Upper lobe of left lung (tissue), 6 donors: ENCODE measurements around the gene PPP1R9A. TPM values are rescaled to one million over a fixed set of nuclear protein-coding genes. Genes with fewer than 3 reads are reported as not detected.

ENCODE experiments used
- ATAC-seq, 2 donors: fragments of 200-7000 bp; cut with Tn5 transposase; one replicate each; pipeline ENCODE4 v1.9.1; 2022; ENCODE audit warnings: mild to moderate bottlenecking in 2 of 2, moderate library complexity in 2 of 2; ENCODE audit not compliant: low FRiP score in 2 of 2
- DNase-seq, 2 donors: peaks; one replicate each; pipeline ENCODE4 v3.0.0-alpha.2; 2019 to 2020
- H3K27ac ChIP-seq, 4 donors: fragments of 200-600 bp; sonication (generic); one replicate each; pipeline ENCODE4 v1.5.1; 2016 to 2019
- H3K27me3 ChIP-seq, 4 donors: fragments of 200-600 bp; sonication (generic); one replicate each; pipeline ENCODE4 v1.5.1; 2017 to 2019
- H3K36me3 ChIP-seq, 4 donors: fragments of 200-600 bp; sonication (generic); one replicate each; pipeline ENCODE4 v1.5.1; 2016 to 2019
- H3K4me1 ChIP-seq, 4 donors: fragments of 200-600 bp; sonication (generic); one replicate each; pipeline ENCODE4 v1.5.1; 2018 to 2019
- H3K4me3 ChIP-seq, 4 donors: fragments of 200-600 bp; sonication (generic); one replicate each; pipeline ENCODE4 v1.5.1; 2017 to 2019; ENCODE audit warnings: mild to moderate bottlenecking in 2 of 4, moderate library complexity in 1 of 4
- H3K9me3 ChIP-seq, 4 donors: fragments of 200-600 bp; sonication (generic); one replicate each; pipeline ENCODE4 v1.5.1; 2018 to 2019
- EP300 ChIP-seq, 4 donors: sonication (generic); formaldehyde crosslinking; IDR thresholded peaks; one replicate each; pipeline ENCODE4 v1.5.1; 2017; ENCODE audit warnings: antibody characterized with exemption in 4 of 4, control low read depth in 2 of 4
- POLR2A ChIP-seq, 4 donors: fragments of 450-650 bp; IDR thresholded peaks; one replicate each; pipeline ENCODE4 v1.5.1; 2016 to 2017; ENCODE audit warnings: antibody characterized with exemption in 4 of 4, mild to moderate bottlenecking in 2 of 4
- POLR2AphosphoS5 ChIP-seq, 2 donors: sonication (generic); formaldehyde crosslinking; IDR thresholded peaks; one replicate each; pipeline ENCODE4 v1.5.1; 2017; ENCODE audit warnings: antibody characterized with exemption in 2 of 2
- WGBS, 2 donors: methylation state at CpG; one replicate each; pipeline ENCODE4 v1.1.5; 2017 to 2018; 5-methylcytosine and 5-hydroxymethylcytosine counted together
- total RNA-seq, 6 donors: library from RNA; depleted of rRNA in 4 of 6; stranded (reverse); fragments of >200 nt in 4 of 6; gene quantifications; one replicate each; pipeline versions ENCODE4 v1.1.0 to v1.2.1, GENCODE V29; 2016 to 2021
- TF ChIP-seq, protein P1 (sequence below), 6 experiments: fragments of 450-650 bp in 4 of 6; fragments of 200-600 bp in 2 of 6; sonication (generic) in 2 of 6; IDR thresholded peaks; one replicate each; pipeline ENCODE4 v1.5.1; 2016 to 2019; ENCODE audit warnings: antibody characterized with exemption in 6 of 6
- donor health status: DM: no; HTN: no; CAD: no; lungs with moderate emphysema.
- donor health status: DM: no; HTN: yes; CAD: no; lungs with severe emphysema.

Gene PPP1R9A
- total RNA-seq, 6 donors from 2014 or later: 16.9 to 41.9 (median 26.2) TPM

DNA sequence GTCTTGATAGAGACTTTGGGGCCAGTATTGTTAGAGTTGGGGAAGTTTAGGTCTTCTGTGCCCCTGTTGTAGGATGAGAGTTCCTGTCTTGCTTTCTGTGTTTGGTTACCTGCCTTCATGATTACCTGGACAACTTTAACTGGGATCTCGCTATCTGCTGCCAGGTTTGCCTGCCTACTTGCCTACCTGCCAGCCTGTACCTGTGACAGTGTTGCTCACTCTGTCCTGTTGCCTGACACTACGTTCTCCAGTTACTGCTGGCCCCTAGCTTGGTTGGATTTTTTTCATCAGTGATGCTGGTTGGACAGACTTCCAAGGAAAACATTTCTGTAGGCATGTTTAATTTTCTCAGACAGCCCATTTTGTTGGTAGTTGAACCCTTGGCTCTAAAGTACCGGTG lies 48.4 kb downstream of the PPP1R9A start:
- no peaks in the 10 kb centered on the region for H3K9me3 ChIP-seq
- no peaks in the 10 kb centered on the region for H3K4me1 ChIP-seq
- no peak overlapping the region for H3K27ac ChIP-seq
- DNase-seq (no peak), ATAC-seq (no peak)
- H3K36me3 ChIP-seq: no peaks in the 10 kb centered on the region
- H3K4me3 ChIP-seq: no peak overlapping the region
- WGBS, 2 donors: 79 to 90% methylated on average over 3 of the region's 3 CpGs
- TF ChIP-seq EP300 (IDR thresholded peaks at IDR 0.05): no peak
- no peak for TF ChIP-seq POLR2AphosphoS5 (IDR thresholded peaks at IDR 0.05)
- TF ChIP-seq, protein P1, sequence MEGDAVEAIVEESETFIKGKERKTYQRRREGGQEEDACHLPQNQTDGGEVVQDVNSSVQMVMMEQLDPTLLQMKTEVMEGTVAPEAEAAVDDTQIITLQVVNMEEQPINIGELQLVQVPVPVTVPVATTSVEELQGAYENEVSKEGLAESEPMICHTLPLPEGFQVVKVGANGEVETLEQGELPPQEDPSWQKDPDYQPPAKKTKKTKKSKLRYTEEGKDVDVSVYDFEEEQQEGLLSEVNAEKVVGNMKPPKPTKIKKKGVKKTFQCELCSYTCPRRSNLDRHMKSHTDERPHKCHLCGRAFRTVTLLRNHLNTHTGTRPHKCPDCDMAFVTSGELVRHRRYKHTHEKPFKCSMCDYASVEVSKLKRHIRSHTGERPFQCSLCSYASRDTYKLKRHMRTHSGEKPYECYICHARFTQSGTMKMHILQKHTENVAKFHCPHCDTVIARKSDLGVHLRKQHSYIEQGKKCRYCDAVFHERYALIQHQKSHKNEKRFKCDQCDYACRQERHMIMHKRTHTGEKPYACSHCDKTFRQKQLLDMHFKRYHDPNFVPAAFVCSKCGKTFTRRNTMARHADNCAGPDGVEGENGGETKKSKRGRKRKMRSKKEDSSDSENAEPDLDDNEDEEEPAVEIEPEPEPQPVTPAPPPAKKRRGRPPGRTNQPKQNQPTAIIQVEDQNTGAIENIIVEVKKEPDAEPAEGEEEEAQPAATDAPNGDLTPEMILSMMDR (IDR thresholded peaks at IDR 0.05): no peak
- no peak for TF ChIP-seq POLR2A (IDR thresholded peaks at IDR 0.05)
- H3K27me3 ChIP-seq: no peaks in the 10 kb centered on the region

- H3K4me3 ChIP-seq: no peak overlapping the region
- DNase-seq: no peak
- H3K36me3 ChIP-seq: no peaks in the 10 kb centered on the region
- WGBS, 2 donors: 78 to 80% methylated on average over 1 of the region's 1 CpG
- no peak for TF ChIP-seq POLR2A (IDR thresholded peaks at IDR 0.05)
- TF ChIP-seq, protein P1 (IDR thresholded peaks at IDR 0.05): no peak
- no peak for TF ChIP-seq POLR2AphosphoS5 (IDR thresholded peaks at IDR 0.05)
- no peak for TF ChIP-seq EP300 (IDR thresholded peaks at IDR 0.05)
- no peaks in the 10 kb centered on the region for H3K9me3 ChIP-seq
- ATAC-seq: no peak
- H3K27ac ChIP-seq: no peak overlapping the region
- H3K27me3 ChIP-seq: no peaks in the 10 kb centered on the region
- no peaks in the 10 kb centered on the region for H3K4me1 ChIP-seq
These were observed 49.7 kb downstream of the PPP1R9A start for GRCh38 chr7:94957061-94957460.

DNA sequence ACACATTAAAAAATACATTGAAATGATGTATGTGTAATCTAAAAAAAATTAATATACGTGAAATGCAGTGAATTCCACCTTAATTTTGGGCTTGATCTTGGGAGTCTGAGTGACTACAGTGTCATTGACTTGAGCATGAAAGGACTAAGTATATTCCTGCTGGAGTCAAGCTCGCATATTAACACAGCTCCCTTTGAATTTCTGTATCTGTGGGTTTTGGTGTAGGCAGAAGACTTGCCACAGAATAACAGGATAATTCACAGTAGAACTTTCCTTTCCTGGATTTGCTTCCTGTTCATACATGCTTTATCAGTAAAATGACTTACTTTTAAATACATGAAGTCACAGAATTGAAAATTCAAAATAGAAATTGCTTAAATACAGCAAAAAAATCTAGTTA lies 55.3 kb downstream of the PPP1R9A start:
- H3K27me3 ChIP-seq: no peaks in the 10 kb centered on the region
- DNase-seq: no peak
- TF ChIP-seq POLR2A (IDR thresholded peaks at IDR 0.05) (no peak), EP300 (IDR thresholded peaks at IDR 0.05) (no peak), POLR2AphosphoS5 (IDR thresholded peaks at IDR 0.05) (no peak)
- TF ChIP-seq, protein P1 (IDR thresholded peaks at IDR 0.05): no peak
- H3K4me1 ChIP-seq: no peaks in the 10 kb centered on the region
- ATAC-seq: no peak
- no peaks in the 10 kb centered on the region for H3K9me3 ChIP-seq
- no peak overlapping the region for H3K4me3 ChIP-seq
- 86% methylated on average over 2 of the region's 2 CpGs for whole genome bisulfite sequencing, 2 donors
- no peaks in the 10 kb centered on the region for H3K36me3 ChIP-seq
- H3K27ac ChIP-seq: no peak overlapping the region

GRCh38 chr7:94969434-94970084 lies 62.2 kb downstream of the PPP1R9A start:
- 62 to 70% methylated on average over 4 to 7 of the region's 8 CpGs for WGBS, 2 donors
- Histone ChIP-seq H3K4me1 (peaks cover 0 to 20% (median 3%) of the 10 kb centered on the region in 4 donors), H3K27ac (no peak overlapping the region), H3K27me3 (no peaks in the 10 kb centered on the region), H3K4me3 (no peak overlapping the region), H3K9me3 (no peaks in the 10 kb centered on the region), H3K36me3 (no peaks in the 10 kb centered on the region)
- TF ChIP-seq EP300 (IDR thresholded peaks at IDR 0.05): no peak
- TF ChIP-seq, protein P1 (IDR thresholded peaks at IDR 0.05): no peak
- TF ChIP-seq POLR2A (IDR thresholded peaks at IDR 0.05): no peak
- TF ChIP-seq POLR2AphosphoS5 (IDR thresholded peaks at IDR 0.05): no peak
- no peak for ATAC-seq
- DNase-seq: no peak

DNA sequence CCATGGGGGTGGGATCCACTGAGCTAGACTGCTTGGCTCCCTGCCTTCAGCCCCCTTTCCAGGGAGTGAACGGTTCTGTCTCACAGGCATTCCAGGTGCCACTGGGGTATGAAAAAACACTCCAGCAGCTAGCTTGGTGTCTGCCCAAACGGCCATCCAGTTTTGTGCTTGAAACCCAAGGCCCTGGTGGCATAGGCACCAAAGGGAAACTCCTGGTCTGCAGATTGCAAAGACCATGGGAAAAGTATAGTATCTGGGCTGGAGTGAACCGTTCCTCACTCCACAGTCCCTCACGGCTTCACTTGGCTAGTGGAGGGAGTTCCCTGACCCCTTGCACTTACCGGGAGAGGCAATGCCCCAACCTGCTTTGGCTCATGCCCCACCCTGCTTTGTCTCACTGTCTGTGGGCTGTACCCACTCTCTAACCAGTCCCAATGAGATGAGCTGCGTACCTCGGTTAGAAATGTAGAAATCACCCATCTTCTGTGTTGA lies 62.7 kb downstream of the PPP1R9A start:
- Histone ChIP-seq H3K27ac (no peak overlapping the region), H3K27me3 (no peaks in the 10 kb centered on the region), H3K4me1 (peaks cover 0 to 20% (median 4%) of the 10 kb centered on the region in 4 donors), H3K4me3 (no peak overlapping the region), H3K36me3 (no peaks in the 10 kb centered on the region), H3K9me3 (no peaks in the 10 kb centered on the region)
- TF ChIP-seq, protein P1 (IDR thresholded peaks at IDR 0.05): no peak
- TF ChIP-seq POLR2A (IDR thresholded peaks at IDR 0.05) (no peak), POLR2AphosphoS5 (IDR thresholded peaks at IDR 0.05) (no peak), EP300 (IDR thresholded peaks at IDR 0.05) (no peak)
- ATAC-seq: no peak
- DNase-seq: no peak
- 86 to 95% methylated on average over 6 to 7 of the region's 7 CpGs for WGBS, 2 donors
